HepG2 (cell line): ENCODE results near the gene NEDD8. TPM values are rescaled to one million over a fixed set of nuclear protein-coding genes. Genes with fewer than 3 reads are reported as not detected.

Experiments used
- AGO2 ChIP-seq: fragments of 200-400 bp; formaldehyde crosslinking; optimal IDR thresholded peaks from 2 replicates; pipeline ENCODE3; 2017; ENCODE audit warnings: mild to moderate bottlenecking, low read depth, low read length, moderate library complexity
- GABPA ChIP-seq, 2 experiments: IDR thresholded peaks; 2 replicates each; pipeline ENCODE4 v1.6.1; 2011 to 2016; ENCODE audit warnings: low read depth in 2 of 2, low read length in 1 of 2, missing biosample characterization in 1 of 2, missing genetic modification characterization in 1 of 2
- GATA4 ChIP-seq: sonication (generic); IDR thresholded peaks from 2 replicates; pipeline ENCODE4 v1.6.1; 2016; ENCODE audit warnings: antibody characterized with exemption, low read depth, borderline replicate concordance
- HBP1 ChIP-seq: IDR thresholded peaks from 2 replicates; pipeline ENCODE4 v1.6.1; 2016; ENCODE audit warnings: low read depth, control low read depth
- HNF4G ChIP-seq, 2 experiments: sonication (generic) in 1 of 2; formaldehyde crosslinking in 1 of 2; IDR thresholded peaks; 2 replicates each; pipeline versions ENCODE4 v1.4.0 to v1.6.1; 2011 to 2020; ENCODE audit warnings: borderline replicate concordance in 2 of 2, low read depth in 2 of 2, mild to moderate bottlenecking in 2 of 2, low read length in 1 of 2, missing genetic modification reagents in 1 of 2, moderate library complexity in 1 of 2
- MATR3 ChIP-seq: sonication (generic); formaldehyde crosslinking; IDR thresholded peaks from 2 replicates; pipeline ENCODE4 v1.4.0; 2020; ENCODE audit warnings: missing genetic modification reagents
- PAWR ChIP-seq: sonication (generic); formaldehyde crosslinking; IDR thresholded peaks from 2 replicates; pipeline ENCODE4 v1.4.0; 2020; ENCODE audit warnings: missing genetic modification reagents, mild to moderate bottlenecking, borderline replicate concordance
- RAD51 ChIP-seq: fragments of 450-650 bp; IDR thresholded peaks from 2 replicates; pipeline ENCODE4 v1.6.1; 2016; ENCODE audit warnings: borderline replicate concordance
- ZFX ChIP-seq: sonication (generic); formaldehyde crosslinking; IDR thresholded peaks from 2 replicates; pipeline ENCODE4 v1.4.0; 2020; ENCODE audit warnings: mild to moderate bottlenecking, low read depth, missing genetic modification reagents, moderate library complexity
- ZNF318 ChIP-seq: sonication (generic); formaldehyde crosslinking; IDR thresholded peaks from 2 replicates; pipeline ENCODE4 v1.4.0; 2020; ENCODE audit warnings: mild to moderate bottlenecking, missing genetic modification reagents
- ZNF326 ChIP-seq: sonication (generic); formaldehyde crosslinking; IDR thresholded peaks from 2 replicates; pipeline ENCODE4 v1.4.0; 2020; ENCODE audit warnings: missing genetic modification reagents, borderline replicate concordance
- ZNF337 ChIP-seq: sonication (generic); formaldehyde crosslinking; IDR thresholded peaks from 2 replicates; pipeline ENCODE4 v1.5.1; 2020; ENCODE audit warnings: missing genetic modification reagents, low read depth, mild to moderate bottlenecking, borderline replicate concordance
- ZNF451 ChIP-seq: sonication (generic); formaldehyde crosslinking; IDR thresholded peaks from 2 replicates; pipeline ENCODE4 v1.5.0; 2020; ENCODE audit warnings: mild to moderate bottlenecking, missing genetic modification reagents
- ZNF484 ChIP-seq: sonication (generic); formaldehyde crosslinking; IDR thresholded peaks from 2 replicates; pipeline ENCODE4 v1.5.1; 2020; ENCODE audit warnings: mild to moderate bottlenecking, low read depth, missing genetic modification reagents, borderline replicate concordance
- ZNF572 ChIP-seq: sonication (generic); formaldehyde crosslinking; IDR thresholded peaks from 2 replicates; pipeline ENCODE4 v1.5.1; 2020; ENCODE audit warnings: mild to moderate bottlenecking, missing genetic modification reagents
- ZNF652 ChIP-seq: IDR thresholded peaks from 2 replicates; pipeline ENCODE4 v1.6.1; 2016; ENCODE audit warnings: low read depth, borderline replicate concordance
- polyA plus RNA-seq, 8 experiments: library from polyadenylated mRNA; depleted of rRNA in 3 of 8; stranded (reverse) in 7 of 8; unstranded in 1 of 8; fragments of >200 nt; fragmentation: Illumina TruSeq in 4 of 8; extraction: Trizol in 4 of 8; gene quantifications; 2 replicates each; pipeline versions ENCODE4 v1.2.1 to v1.2.3, GENCODE V29; 2011 to 2016; ENCODE audit warnings: low read depth in 4 of 8, missing spikeins in 1 of 8, mixed read lengths in 1 of 8; ENCODE audit not compliant: insufficient read depth in 1 of 8
- total RNA-seq, 5 experiments: library from RNA; depleted of rRNA; stranded (reverse); fragments of >200 nt; fragmentation: Illumina TruSeq; extraction: Trizol; gene quantifications; 2 replicates each; pipeline ENCODE4 v1.2.3, GENCODE V29; 2016; ENCODE audit warnings: low read depth in 1 of 5

Gene NEDD8
- total and polyA plus RNA-seq, 2 of the 13 experiments (the other 11 are each of a cell fraction or from before 2014, with no cell fraction given) = 535 to 713 TPM

- TF ChIP-seq ZNF318 (CRISPR knock-in tag) (no peak), ZNF484 (no peak), ZNF652 (CRISPR knock-in tag) (no peak), HBP1 (CRISPR knock-in tag) (no peak), ZFX (CRISPR knock-in tag) (no peak), ZNF572 (CRISPR knock-in tag) (0 out of 2 replicates have a peak, but pooled peaks have one; percentile 67), MATR3 (CRISPR knock-in tag) (no peak), PAWR (CRISPR knock-in tag) (no peak), GATA4 (no peak), AGO2 (peak; percentile 34), ZNF337 (no peak), RAD51 (no peak), GABPA (IDR thresholded peaks at IDR 0.05; ENCODE audit: low read depth, low read length) (no peak), GABPA (CRISPR knock-in tag; IDR thresholded peaks at IDR 0.05; ENCODE audit: low read depth) (no peak), ZNF451 (CRISPR knock-in tag) (no peak), ZNF326 (CRISPR knock-in tag) (no peak), HNF4G (IDR thresholded peaks at IDR 0.05; ENCODE audit: borderline replicate concordance, low read depth, low read length) (no peak), HNF4G (CRISPR knock-in tag; IDR thresholded peaks at IDR 0.05; ENCODE audit: borderline replicate concordance, low read depth) (no peak)
These were observed 34.4 kb upstream of the NEDD8 start (continued) for GRCh38 chr14:24266344-24267244.
